Measurements from ENCODE around the gene ERBB4.

The ERBB4 gene

GRCh38 chr2:211329421-211329820 lies 1209.2 kb downstream of the ERBB4 start:
- H3K4me3 ChIP-seq (ENCODE audit: low read depth, low read length), result no peak overlapping the region
- TF ChIP-seq, protein P1, sequence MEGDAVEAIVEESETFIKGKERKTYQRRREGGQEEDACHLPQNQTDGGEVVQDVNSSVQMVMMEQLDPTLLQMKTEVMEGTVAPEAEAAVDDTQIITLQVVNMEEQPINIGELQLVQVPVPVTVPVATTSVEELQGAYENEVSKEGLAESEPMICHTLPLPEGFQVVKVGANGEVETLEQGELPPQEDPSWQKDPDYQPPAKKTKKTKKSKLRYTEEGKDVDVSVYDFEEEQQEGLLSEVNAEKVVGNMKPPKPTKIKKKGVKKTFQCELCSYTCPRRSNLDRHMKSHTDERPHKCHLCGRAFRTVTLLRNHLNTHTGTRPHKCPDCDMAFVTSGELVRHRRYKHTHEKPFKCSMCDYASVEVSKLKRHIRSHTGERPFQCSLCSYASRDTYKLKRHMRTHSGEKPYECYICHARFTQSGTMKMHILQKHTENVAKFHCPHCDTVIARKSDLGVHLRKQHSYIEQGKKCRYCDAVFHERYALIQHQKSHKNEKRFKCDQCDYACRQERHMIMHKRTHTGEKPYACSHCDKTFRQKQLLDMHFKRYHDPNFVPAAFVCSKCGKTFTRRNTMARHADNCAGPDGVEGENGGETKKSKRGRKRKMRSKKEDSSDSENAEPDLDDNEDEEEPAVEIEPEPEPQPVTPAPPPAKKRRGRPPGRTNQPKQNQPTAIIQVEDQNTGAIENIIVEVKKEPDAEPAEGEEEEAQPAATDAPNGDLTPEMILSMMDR (IDR thresholded peaks at IDR 0.05; ENCODE audit: borderline replicate concordance, insufficient read depth, low read depth, low read length), result no peak

DNA sequence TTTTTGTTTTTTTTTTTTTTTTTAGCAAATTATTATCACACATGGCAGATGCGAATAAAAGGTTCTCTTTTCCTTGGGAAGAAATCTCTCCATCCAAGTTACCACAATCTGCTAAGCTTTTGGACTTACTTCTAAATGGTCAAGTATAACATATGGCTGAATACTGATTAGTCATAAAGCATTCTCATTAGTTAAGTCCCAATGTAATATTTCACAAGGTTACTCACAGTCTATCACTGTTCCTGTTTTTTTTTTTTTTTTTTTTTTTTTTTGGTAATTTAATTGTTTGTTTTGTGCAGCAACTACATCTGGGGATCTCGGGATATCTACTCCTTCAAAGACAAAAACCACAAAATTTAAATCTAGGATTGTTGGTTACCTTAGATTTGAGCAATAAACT lies 1210.5 kb downstream of the ERBB4 start:
- TF ChIP-seq, protein P1 (IDR thresholded peaks at IDR 0.05; ENCODE audit: borderline replicate concordance, insufficient read depth, low read depth, low read length), result no peak
- H3K4me3 ChIP-seq (ENCODE audit: low read depth, low read length), result no peak overlapping the region
